Adrenal gland (tissue), 12 donors: ENCODE results near the gene NUDT15. TPM values are rescaled to one million over a fixed set of nuclear protein-coding genes. Genes with fewer than 3 reads are reported as not detected.
A peak's percentile ranks its signal among the peaks of the same experiment; 100 is the strongest.
"Not testable (repeated sequence)": the region's sequence is repeated elsewhere in the genome, so short reads cannot be mapped to it uniquely, and the experiment has no call there.

ENCODE experiments used
- DNase-seq, 7 donors: peaks; one replicate each; pipeline ENCODE4 v3.0.0-alpha.2; 2019 to 2020
- H3K27ac ChIP-seq, 5 donors: fragments of 200-600 bp; sonication (generic) in 4 of 5; 1 replicate in 3 of 5; 2 replicates in 2 of 5; pipeline versions ENCODE4 v1.5.1 to v1.8.0; 2016 to 2020; ENCODE audit warnings: mild to moderate bottlenecking in 1 of 5
- H3K27me3 ChIP-seq: fragments of 200-600 bp; 2 replicates; pipeline ENCODE4 v1.8.0; 2021
- H3K36me3 ChIP-seq, 2 donors: fragments of 200-600 bp; replicated peaks in 1 of 2; 1 replicate in 1 of 2; 2 replicates in 1 of 2; pipeline versions ENCODE4 v1.5.1 to v1.8.0; 2018 to 2022
- H3K4me1 ChIP-seq, 2 donors: fragments of 200-600 bp; replicated peaks in 1 of 2; 1 replicate in 1 of 2; 2 replicates in 1 of 2; pipeline versions ENCODE4 v1.5.1 to v1.8.0; 2018 to 2021
- H3K4me3 ChIP-seq, 4 donors: fragments of 200-600 bp; sonication (generic) in 3 of 4; one replicate each; pipeline ENCODE4 v1.5.1; 2016 to 2018
- H3K9me3 ChIP-seq, 3 donors: fragments of 200-600 bp; sonication (generic) in 1 of 3; replicated peaks in 1 of 3; 1 replicate in 2 of 3; 2 replicates in 1 of 3; pipeline versions ENCODE4 v1.5.1 to v1.8.0; 2016 to 2021
- CTCF ChIP-seq, 6 experiments: fragments of 450-650 bp in 4 of 6; fragments of 200-600 bp in 2 of 6; sonication (generic) in 1 of 6; IDR thresholded peaks; 1 replicate in 5 of 6; 2 replicates in 1 of 6; pipeline versions ENCODE4 v1.5.1 to v1.8.0; 2016 to 2021; ENCODE audit warnings: antibody characterized with exemption in 6 of 6, mild to moderate bottlenecking in 2 of 6, moderate library complexity in 1 of 6
- POLR2A ChIP-seq, 2 donors: fragments of 450-650 bp; IDR thresholded peaks; one replicate each; pipeline ENCODE4 v1.6.1; 2017; ENCODE audit warnings: antibody characterized with exemption in 2 of 2, mild to moderate bottlenecking in 2 of 2, moderate library complexity in 1 of 2
- WGBS, 4 donors: extraction: QIAGEN DNeasy Blood & Tissue Kit in 2 of 4; methylation state at CpG; one replicate each; pipeline versions ENCODE4 v1.1.5 to v1.1.7; 2013 to 2017; 5-methylcytosine and 5-hydroxymethylcytosine counted together
- intact Hi-C, 2 donors: fragments of 100-400 bp; cut with DNase I; formaldehyde crosslinking; loops; one replicate each; pipeline versions ENCODE4 v1.14.1 to v1.15.0; 2022 to 2023
- polyA plus RNA-seq, 3 donors: library from polyadenylated mRNA; stranded (reverse); fragments of 200-250 nt in 2 of 3; fragments of 350-450 nt in 1 of 3; fragmentation: Illumina TruSeq in 1 of 3; extraction: RNeasy Lipid Tissue Mini Kit (QIAGEN cat#74804) in 1 of 3; gene quantifications; one replicate each; pipeline ENCODE4 v1.2.3, GENCODE V29; 2013 to 2014
- total RNA-seq, 9 donors: library from RNA; depleted of rRNA in 4 of 9; stranded (reverse); fragments of >200 nt in 4 of 9; fragments of 120-200 nt in 1 of 9; fragmentation: NEBNext Ultra II Directional in 1 of 9; extraction: Animal tissue kit (Norgen Biotek cat#: 25700) in 1 of 9; gene quantifications; one replicate each; pipeline versions ENCODE4 v1.1.0 to v1.2.4, GENCODE V29; 2013 to 2023
- donor health status: healthy with polysubstance abuse.
- donor health status: Bipolar disorder and iron deficiency.
- donor health status: DM: yes; HTN: yes; CAD: no.
- donor health status: DM: no; HTN: no; CAD: no.
- donor health status: DM: no; HTN: no; CAD: no.
- donor health status: DM: yes; HTN: yes; CAD: no.

The NUDT15 gene
- total and polyA plus RNA-seq, 12 donors = 4.0 to 20.1 (median 12.0) TPM

DNA sequence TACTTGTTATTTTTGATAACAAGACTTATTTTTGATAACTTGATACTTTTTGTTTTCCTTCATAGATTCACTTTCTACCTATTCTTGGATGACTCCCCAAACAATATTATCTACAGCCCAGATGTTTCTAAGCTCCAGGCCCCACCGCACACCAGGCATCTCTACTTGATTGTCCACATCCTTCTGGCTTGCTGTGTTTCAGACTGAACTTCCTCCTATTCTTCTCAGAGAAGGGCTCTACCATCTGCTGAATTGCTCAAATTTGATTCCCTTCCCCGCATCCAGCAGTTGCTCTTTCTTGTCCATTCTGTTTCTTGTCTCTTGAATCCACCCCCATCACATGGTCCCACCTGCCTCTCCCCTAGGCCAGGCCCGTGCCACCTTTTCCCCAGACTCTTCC lies 13.0 kb downstream of the NUDT15 start:
- DNase-seq = no peak
- intact Hi-C loops = no loop called here
- Histone ChIP-seq H3K9me3 (no peaks in the 10 kb centered on the region), H3K27me3 (no peaks in the 10 kb centered on the region), H3K4me3 (no peak overlapping the region), H3K4me1 (no peaks in the 10 kb centered on the region), H3K36me3 (peaks cover 0 to 17% of the 10 kb centered on the region in 2 donors), H3K27ac (no peak overlapping the region)
- WGBS, 4 donors = 91 to 98% (median 95%) methylated on average over 3 of the region's 3 CpGs
- TF ChIP-seq CTCF (IDR thresholded peaks at IDR 0.05) (no peak), POLR2A (IDR thresholded peaks at IDR 0.05) (no peak)

DNA sequence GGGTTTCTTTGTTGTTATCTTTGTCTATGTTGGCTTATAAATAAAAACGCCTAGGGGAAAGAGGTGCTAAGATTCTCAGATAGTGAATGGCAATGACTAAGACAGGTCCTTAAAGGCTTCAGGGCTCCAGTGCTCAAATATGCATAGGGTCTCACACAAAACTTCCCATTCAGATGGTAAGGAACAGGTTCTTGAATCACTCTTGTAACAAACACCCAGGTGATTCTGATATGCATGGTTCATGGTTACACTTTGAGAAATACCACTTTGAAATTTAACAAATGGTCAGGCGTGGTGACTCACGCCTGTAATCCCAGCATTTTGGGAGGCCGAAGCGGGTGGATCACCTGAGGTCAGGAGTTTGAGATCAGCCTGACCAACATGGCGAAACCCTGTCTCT lies 17.1 kb downstream of the NUDT15 start:
- Histone ChIP-seq H3K27ac (no peak overlapping the region), H3K36me3 (peaks cover 0 to 10% of the 10 kb centered on the region in 2 donors), H3K9me3 (no peaks in the 10 kb centered on the region), H3K4me1 (no peaks in the 10 kb centered on the region), H3K4me3 (no peak overlapping the region), H3K27me3 (no peaks in the 10 kb centered on the region)
- no peak for DNase-seq
- WGBS, 4 donors = 96 to 98% (median 97%) methylated on average over 6 of the region's 6 CpGs
- TF ChIP-seq CTCF (IDR thresholded peaks at IDR 0.05) (no peak), POLR2A (IDR thresholded peaks at IDR 0.05) (no peak)
- intact Hi-C loops = no loop called here

DNA sequence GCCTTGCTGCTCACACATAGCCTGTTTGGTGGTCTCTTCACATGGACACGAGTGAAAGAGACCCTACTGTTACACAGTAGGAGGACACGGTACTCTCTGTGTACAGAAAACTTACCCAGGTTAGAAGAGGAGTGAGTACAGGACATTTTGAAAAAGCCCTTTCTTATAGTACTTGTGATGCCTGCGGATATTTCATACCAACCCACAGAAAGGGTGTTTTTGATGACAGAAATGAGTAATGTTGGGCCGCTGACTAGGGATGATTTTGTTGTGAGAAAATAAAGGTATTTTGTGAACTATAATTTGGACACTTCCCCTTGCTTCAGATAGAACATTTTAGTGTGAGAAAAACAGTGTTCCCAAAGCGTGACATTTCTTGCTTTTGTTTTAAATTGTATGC lies 18.2 kb downstream of the NUDT15 start:
- intact Hi-C loops = no loop called here
- Histone ChIP-seq H3K27ac (no peak overlapping the region), H3K4me1 (no peaks in the 10 kb centered on the region), H3K9me3 (no peaks in the 10 kb centered on the region), H3K4me3 (no peak overlapping the region), H3K27me3 (no peaks in the 10 kb centered on the region), H3K36me3 (peaks cover 0 to 9% of the 10 kb centered on the region in 2 donors)
- WGBS, 4 donors = 87 to 93% (median 89%) methylated on average over 5 of the region's 5 CpGs
- DNase-seq = no peak
- TF ChIP-seq POLR2A (IDR thresholded peaks at IDR 0.05) (no peak), CTCF (IDR thresholded peaks at IDR 0.05) (no peak)

DNA sequence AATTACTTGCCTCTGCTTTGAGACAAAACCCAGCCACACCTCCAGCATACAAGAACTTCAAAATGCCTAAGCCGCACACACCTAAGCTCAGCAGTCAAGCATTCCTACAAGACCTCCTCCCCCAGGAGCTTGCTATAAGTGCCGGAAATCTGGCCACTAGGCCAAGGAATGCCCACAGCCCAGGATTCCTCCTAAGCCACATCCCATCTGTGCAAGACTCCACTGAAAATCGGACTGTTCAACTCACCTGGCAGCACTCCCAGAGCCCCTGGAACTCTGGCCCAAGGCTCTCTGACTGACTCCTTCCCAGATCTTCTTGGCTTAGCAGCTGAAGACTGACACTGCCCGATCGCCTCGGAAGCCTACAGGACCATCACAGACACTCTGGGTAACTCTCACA lies 21.0 kb downstream of the NUDT15 start:
- H3K36me3 ChIP-seq, H3K9me3 ChIP-seq, H3K4me3 ChIP-seq, H3K4me1 ChIP-seq, H3K27ac ChIP-seq, H3K27me3 ChIP-seq, intact Hi-C loops: not testable (repeated sequence)
- WGBS, 4 donors = 87 to 91% (median 89%) methylated on average over 5 to 6 of the region's 6 CpGs
- DNase-seq = peak in 2 of 7 donors; percentile 47 to 63

GRCh38 chr13:48059951-48060350 lies 22.4 kb downstream of the NUDT15 start:
- H3K27me3 ChIP-seq, H3K4me3 ChIP-seq, H3K9me3 ChIP-seq, H3K4me1 ChIP-seq, H3K27ac ChIP-seq, H3K36me3 ChIP-seq, intact Hi-C loops: not testable (repeated sequence)
- peak in 6 of 7 donors; percentile 37 to 78 (median 54) for DNase-seq
- WGBS, 4 donors = 28 to 46% (median 32%) methylated on average over 5 of the region's 5 CpGs
